Mesendoderm (in vitro differentiated cells): ENCODE results near the gene RIPOR1.
A peak's percentile ranks its signal among the peaks of the same experiment; 100 is the strongest.

ENCODE experiments used
- DNase-seq: peaks from one replicate; pipeline ENCODE4 v3.0.0; 2013
- H2AK5ac ChIP-seq: 2 replicates; pipeline ENCODE4 v1.6.1; 2013; ENCODE audit warnings: low read length, inconsistent platforms
- H2BK120ac ChIP-seq: 2 replicates; pipeline ENCODE4 v1.6.1; 2013; ENCODE audit warnings: low read depth, mild to moderate bottlenecking, low read length, moderate library complexity, mixed read lengths
- H2BK15ac ChIP-seq: replicated peaks from 2 replicates; pipeline ENCODE4 v1.6.1; 2013; ENCODE audit warnings: low read depth, mild to moderate bottlenecking, moderate library complexity
- H2BK5ac ChIP-seq: 2 replicates; pipeline ENCODE4 v1.6.1; 2013; ENCODE audit warnings: low read length, inconsistent platforms
- H3K18ac ChIP-seq: 2 replicates; pipeline ENCODE4 v1.6.1; 2013; ENCODE audit warnings: mild to moderate bottlenecking, low read length, mixed read lengths
- H3K23ac ChIP-seq: one replicate; pipeline ENCODE4 v1.6.1; 2013; ENCODE audit warnings: low read length
- H3K27ac ChIP-seq: 2 replicates; pipeline ENCODE4 v1.5.1; 2013; ENCODE audit warnings: low read depth, mild to moderate bottlenecking, inconsistent platforms, low read length, moderate library complexity
- H3K27me3 ChIP-seq: 2 replicates; pipeline ENCODE4 v1.6.1; 2013; ENCODE audit warnings: low read length, control low read depth, mild to moderate bottlenecking, inconsistent platforms; ENCODE audit not compliant: insufficient read depth, poor library complexity
- H3K36me3 ChIP-seq: 2 replicates; pipeline ENCODE4 v1.6.1; 2013; ENCODE audit warnings: low read length, inconsistent platforms; ENCODE audit not compliant: control insufficient read depth, insufficient read depth
- H3K4ac ChIP-seq: one replicate; pipeline ENCODE4 v1.6.1; 2013; ENCODE audit warnings: low read depth, mild to moderate bottlenecking, low read length, moderate library complexity
- H3K4me1 ChIP-seq: 2 replicates; pipeline ENCODE4 v1.6.1; 2013; ENCODE audit warnings: low read depth, low read length, inconsistent platforms; ENCODE audit not compliant: control insufficient read depth
- H3K4me2 ChIP-seq: 2 replicates; pipeline ENCODE4 v1.6.1; 2013; ENCODE audit warnings: low read length
- H3K4me3 ChIP-seq: 2 replicates; pipeline ENCODE4 v1.5.1; 2013; ENCODE audit warnings: mild to moderate bottlenecking, low read length
- H3K56ac ChIP-seq: one replicate; pipeline ENCODE4 v1.6.1; 2013; ENCODE audit warnings: low read length
- H3K79me1 ChIP-seq: 2 replicates; pipeline ENCODE4 v1.6.1; 2013; ENCODE audit warnings: low read length, inconsistent platforms
- H3K79me2 ChIP-seq: 2 replicates; pipeline ENCODE4 v1.6.1; 2013; ENCODE audit warnings: mild to moderate bottlenecking, low read length; ENCODE audit not compliant: control insufficient read depth, insufficient read depth
- H3K9ac ChIP-seq: 2 replicates; pipeline ENCODE4 v1.6.1; 2013; ENCODE audit warnings: low read length, inconsistent platforms
- H4K5ac ChIP-seq: one replicate; pipeline ENCODE4 v1.6.1; 2013; ENCODE audit warnings: low read length
- H4K8ac ChIP-seq: one replicate; pipeline ENCODE4 v1.6.1; 2013; ENCODE audit warnings: low read depth, mild to moderate bottlenecking, control low read depth, low read length, moderate library complexity
- WGBS: extraction: QIAGEN DNeasy Blood & Tissue Kit; methylation state at CpG from one replicate; pipeline ENCODE4 v1.1.7; 2013; ENCODE audit warnings: low lambda C conversion rate, missing lambda C conversion rate; ENCODE audit not compliant: insufficient coverage; ENCODE audit errors: extremely low coverage; 5-methylcytosine and 5-hydroxymethylcytosine counted together

RIPOR1 gene

GRCh38 chr16:67514382-67514828, 14.2 kb upstream of the RIPOR1 start:
- no peak overlapping the region for H2BK5ac ChIP-seq
- H3K4me1 ChIP-seq, result no peaks in the 10 kb centered on the region
- no peak overlapping the region for H3K56ac ChIP-seq
- H2BK15ac ChIP-seq, result no peak overlapping the region
- H3K79me2 ChIP-seq, result no peaks in the 10 kb centered on the region
- no peak overlapping the region for H4K5ac ChIP-seq
- no peaks in the 10 kb centered on the region for H3K36me3 ChIP-seq
- H3K79me1 ChIP-seq, result no peaks in the 10 kb centered on the region
- no peak overlapping the region for H3K23ac ChIP-seq
- H2BK120ac ChIP-seq, result no peak overlapping the region
- no peak overlapping the region for H2AK5ac ChIP-seq
- no peak overlapping the region for H3K27ac ChIP-seq
- peak; percentile 81 for DNase-seq
- no peaks in the 10 kb centered on the region for H3K27me3 ChIP-seq
- H3K18ac ChIP-seq, result no peak overlapping the region
- H3K4ac ChIP-seq, result no peak overlapping the region
- H3K4me3 ChIP-seq, result no peak overlapping the region
- H3K4me2 ChIP-seq, result no peak overlapping the region
- WGBS, result no CpG with 5 or more reads among the region's 8 CpGs
- no peak overlapping the region for H3K9ac ChIP-seq
- no peak overlapping the region for H4K8ac ChIP-seq

GRCh38 chr16:67516296-67517154, 12.1 kb upstream of the RIPOR1 start:
- no peak for DNase-seq
- Histone ChIP-seq H2BK5ac (no peak overlapping the region), H3K4me3 (no peak overlapping the region), H3K36me3 (no peaks in the 10 kb centered on the region), H3K56ac (no peak overlapping the region), H4K5ac (no peak overlapping the region), H3K79me1 (no peaks in the 10 kb centered on the region), H3K4ac (no peak overlapping the region), H2BK120ac (no peak overlapping the region), H3K18ac (no peak overlapping the region), H3K27me3 (no peaks in the 10 kb centered on the region), H3K4me2 (no peak overlapping the region), H3K79me2 (no peaks in the 10 kb centered on the region), H3K4me1 (no peaks in the 10 kb centered on the region), H3K23ac (no peak overlapping the region), H3K9ac (no peak overlapping the region), H2AK5ac (no peak overlapping the region), H3K27ac (no peak overlapping the region), H2BK15ac (no peak overlapping the region), H4K8ac (no peak overlapping the region)
- no CpG with 5 or more reads among the region's 12 CpGs for WGBS

GRCh38 chr16:67517155-67517445, 11.5 kb upstream of the RIPOR1 start:
- H3K4me1 ChIP-seq, result no peaks in the 10 kb centered on the region
- no peak overlapping the region for H3K27ac ChIP-seq
- WGBS, result no CpG with 5 or more reads among the region's 3 CpGs

GRCh38 chr16:67517661-67518423, 10.8 kb upstream of the RIPOR1 start:
- Histone ChIP-seq H4K8ac (no peak overlapping the region), H3K4ac (no peak overlapping the region), H3K79me1 (no peaks in the 10 kb centered on the region), H2AK5ac (no peak overlapping the region), H3K18ac (no peak overlapping the region), H3K36me3 (no peaks in the 10 kb centered on the region), H3K27me3 (no peaks in the 10 kb centered on the region), H2BK15ac (no peak overlapping the region), H4K5ac (no peak overlapping the region), H3K23ac (no peak overlapping the region), H3K4me1 (no peaks in the 10 kb centered on the region), H3K27ac (no peak overlapping the region), H3K56ac (peak overlapping the region; percentile 7), H3K4me2 (no peak overlapping the region), H3K4me3 (no peak overlapping the region), H3K79me2 (no peaks in the 10 kb centered on the region), H2BK120ac (no peak overlapping the region), H2BK5ac (no peak overlapping the region), H3K9ac (no peak overlapping the region)
- no CpG with 5 or more reads among the region's 11 CpGs for WGBS
- DNase-seq, result no peak

More at GRCh38 chr16:67517155-67517445, 11.5 kb upstream of the RIPOR1 start:
- Histone ChIP-seq H3K27me3 (no peaks in the 10 kb centered on the region), H3K4me2 (no peak overlapping the region), H3K23ac (no peak overlapping the region), H3K79me2 (no peaks in the 10 kb centered on the region), H3K18ac (no peak overlapping the region), H2BK120ac (no peak overlapping the region), H4K5ac (no peak overlapping the region), H3K79me1 (no peaks in the 10 kb centered on the region), H3K9ac (no peak overlapping the region), H3K4me3 (no peak overlapping the region), H2BK5ac (no peak overlapping the region), H2AK5ac (no peak overlapping the region), H3K56ac (no peak overlapping the region), H2BK15ac (no peak overlapping the region), H4K8ac (no peak overlapping the region), H3K4ac (no peak overlapping the region), H3K36me3 (no peaks in the 10 kb centered on the region)
- DNase-seq, result no peak

- WGBS, result no CpG with 5 or more reads among the region's 8 CpGs
- H3K27me3 ChIP-seq, result no peaks in the 10 kb centered on the region
- no peak overlapping the region for H3K56ac ChIP-seq
- no peak overlapping the region for H4K5ac ChIP-seq
- no peak overlapping the region for H3K27ac ChIP-seq
- H3K4me2 ChIP-seq, result no peak overlapping the region
- no peaks in the 10 kb centered on the region for H3K79me2 ChIP-seq
- H3K4ac ChIP-seq, result no peak overlapping the region
- no peak overlapping the region for H3K4me3 ChIP-seq
- no peak overlapping the region for H2BK5ac ChIP-seq
- no peak overlapping the region for H2AK5ac ChIP-seq
- H2BK15ac ChIP-seq, result no peak overlapping the region
- no peak overlapping the region for H3K9ac ChIP-seq
- no peaks in the 10 kb centered on the region for H3K4me1 ChIP-seq
- H3K36me3 ChIP-seq, result no peaks in the 10 kb centered on the region
- no peak overlapping the region for H4K8ac ChIP-seq
- H3K23ac ChIP-seq, result no peak overlapping the region
- no peak overlapping the region for H2BK120ac ChIP-seq
- no peaks in the 10 kb centered on the region for H3K79me1 ChIP-seq
- no peak overlapping the region for H3K18ac ChIP-seq
- no peak for DNase-seq
Measured at GRCh38 chr16:67518676-67519075, 10.0 kb upstream of the RIPOR1 start.
